Sigmoid colon (tissue), 4 donors: ENCODE measurements around the gene TTLL4.

Experiments
- POLR2A ChIP-seq, 2 donors: fragments of 450-650 bp; IDR thresholded peaks; one replicate each; pipeline ENCODE4 v1.6.1; 2016; ENCODE audit warnings: antibody characterized with exemption in 2 of 2, mild to moderate bottlenecking in 2 of 2, moderate library complexity in 2 of 2
- POLR2AphosphoS5 ChIP-seq, 4 donors: sonication (generic); formaldehyde crosslinking; IDR thresholded peaks; one replicate each; pipeline ENCODE4 v1.6.1; 2017; ENCODE audit warnings: antibody characterized with exemption in 4 of 4
- TF ChIP-seq, protein P1 (sequence below), 4 experiments: fragments of 450-650 bp in 3 of 4; fragments of 200-600 bp in 1 of 4; IDR thresholded peaks; one replicate each; pipeline ENCODE4 v1.5.1; 2016 to 2019; ENCODE audit warnings: antibody characterized with exemption in 4 of 4, mild to moderate bottlenecking in 3 of 4, moderate library complexity in 2 of 4

DNA sequence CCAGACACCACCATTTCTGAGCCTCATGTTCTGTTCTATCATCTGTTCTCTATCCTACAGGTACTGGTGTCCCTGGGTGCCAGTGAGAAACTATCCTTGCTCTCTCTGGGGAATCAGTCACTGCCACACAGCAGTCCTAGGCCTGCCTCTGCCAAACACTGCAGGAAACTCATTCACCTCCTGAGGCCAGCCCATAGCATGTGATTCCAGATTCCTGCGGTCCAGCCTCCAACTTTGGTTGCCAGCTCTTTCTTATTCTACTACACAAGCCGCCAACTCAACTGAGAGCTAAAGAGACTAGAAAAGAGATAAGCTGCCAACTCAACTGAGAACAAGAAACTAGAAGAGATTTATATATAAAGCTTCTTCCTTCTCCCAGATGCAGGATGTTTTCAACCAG is 8.8 kb upstream of the TTLL4 start:
- TF ChIP-seq, protein P1, sequence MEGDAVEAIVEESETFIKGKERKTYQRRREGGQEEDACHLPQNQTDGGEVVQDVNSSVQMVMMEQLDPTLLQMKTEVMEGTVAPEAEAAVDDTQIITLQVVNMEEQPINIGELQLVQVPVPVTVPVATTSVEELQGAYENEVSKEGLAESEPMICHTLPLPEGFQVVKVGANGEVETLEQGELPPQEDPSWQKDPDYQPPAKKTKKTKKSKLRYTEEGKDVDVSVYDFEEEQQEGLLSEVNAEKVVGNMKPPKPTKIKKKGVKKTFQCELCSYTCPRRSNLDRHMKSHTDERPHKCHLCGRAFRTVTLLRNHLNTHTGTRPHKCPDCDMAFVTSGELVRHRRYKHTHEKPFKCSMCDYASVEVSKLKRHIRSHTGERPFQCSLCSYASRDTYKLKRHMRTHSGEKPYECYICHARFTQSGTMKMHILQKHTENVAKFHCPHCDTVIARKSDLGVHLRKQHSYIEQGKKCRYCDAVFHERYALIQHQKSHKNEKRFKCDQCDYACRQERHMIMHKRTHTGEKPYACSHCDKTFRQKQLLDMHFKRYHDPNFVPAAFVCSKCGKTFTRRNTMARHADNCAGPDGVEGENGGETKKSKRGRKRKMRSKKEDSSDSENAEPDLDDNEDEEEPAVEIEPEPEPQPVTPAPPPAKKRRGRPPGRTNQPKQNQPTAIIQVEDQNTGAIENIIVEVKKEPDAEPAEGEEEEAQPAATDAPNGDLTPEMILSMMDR (IDR thresholded peaks at IDR 0.05) = no peak
- TF ChIP-seq POLR2A (IDR thresholded peaks at IDR 0.05) (no peak), POLR2AphosphoS5 (IDR thresholded peaks at IDR 0.05) (no peak)
